Liver (tissue), 9 donors: ENCODE data around the gene TMEM232. TPM values are rescaled to one million over a fixed set of nuclear protein-coding genes. Genes with fewer than 3 reads are reported as not detected.

Experiments
- DNase-seq: peaks from one replicate; pipeline ENCODE4 v3.0.0-alpha.2; 2017; ENCODE audit warnings: low spot score
- H3K27ac ChIP-seq, 2 donors: one replicate each; pipeline ENCODE4 v1.7.0; 2013; ENCODE audit warnings: inconsistent platforms in 2 of 2, low read length in 2 of 2, control low read depth in 1 of 2, low read depth in 1 of 2, mild to moderate bottlenecking in 1 of 2
- H3K27me3 ChIP-seq, 4 donors: one replicate each; pipeline versions ENCODE4 v1.6.1 to v1.7.0; 2013; ENCODE audit warnings: low read length in 3 of 4, inconsistent platforms in 1 of 4, mild to moderate bottlenecking in 1 of 4, moderate library complexity in 1 of 4; ENCODE audit not compliant: control insufficient read depth in 4 of 4, insufficient read depth in 4 of 4
- H3K36me3 ChIP-seq, 4 donors: one replicate each; pipeline versions ENCODE4 v1.6.1 to v1.7.0; 2013; ENCODE audit warnings: low read length in 3 of 4, mild to moderate bottlenecking in 3 of 4, low read depth in 1 of 4, moderate library complexity in 1 of 4; ENCODE audit not compliant: control insufficient read depth in 4 of 4, insufficient read depth in 3 of 4
- H3K4me1 ChIP-seq, 4 donors: one replicate each; pipeline versions ENCODE4 v1.6.1 to v1.7.0; 2013; ENCODE audit warnings: low read length in 3 of 4, mild to moderate bottlenecking in 3 of 4, moderate library complexity in 1 of 4; ENCODE audit not compliant: control insufficient read depth in 4 of 4, insufficient read depth in 4 of 4
- H3K4me3 ChIP-seq, 3 donors: one replicate each; pipeline versions ENCODE4 v1.6.1 to v1.7.0; 2013; ENCODE audit warnings: low read length in 3 of 3, control low read depth in 1 of 3, low read depth in 1 of 3, mild to moderate bottlenecking in 1 of 3
- H3K9ac ChIP-seq, 2 donors: one replicate each; pipeline ENCODE4 v1.7.0; 2013; ENCODE audit warnings: low read length in 2 of 2, mild to moderate bottlenecking in 2 of 2, moderate library complexity in 2 of 2, control low read depth in 1 of 2, low read depth in 1 of 2
- H3K9me3 ChIP-seq, 4 donors: one replicate each; pipeline versions ENCODE4 v1.6.1 to v1.7.0; 2013; ENCODE audit warnings: low read length in 3 of 4; ENCODE audit not compliant: control insufficient read depth in 4 of 4
- EGR1 ChIP-seq, 2 donors: IDR thresholded peaks; 2 replicates each; pipeline ENCODE4 v1.6.1; 2016 to 2018; ENCODE audit warnings: antibody characterized with exemption in 2 of 2, low read depth in 2 of 2
- FOXA1 ChIP-seq: IDR thresholded peaks from 2 replicates; pipeline ENCODE4 v1.6.1; 2016; ENCODE audit warnings: antibody characterized with exemption
- GABPA ChIP-seq, 2 donors: IDR thresholded peaks in 1 of 2; conservative IDR thresholded peaks in 1 of 2; 2 replicates each; pipeline ENCODE4 v1.6.1; 2016; ENCODE audit warnings: antibody characterized with exemption in 2 of 2, mild to moderate bottlenecking in 1 of 2, moderate library complexity in 1 of 2
- HNF4A ChIP-seq, 2 donors: conservative IDR thresholded peaks; 2 replicates each; pipeline ENCODE4 v1.6.1; 2016; ENCODE audit warnings: antibody characterized with exemption in 2 of 2, mild to moderate bottlenecking in 2 of 2
- HNF4G ChIP-seq: IDR thresholded peaks from 2 replicates; pipeline ENCODE4 v1.6.1; 2016; ENCODE audit warnings: antibody characterized with exemption
- JUND ChIP-seq, 2 donors: IDR thresholded peaks; 2 replicates each; pipeline ENCODE4 v1.6.1; 2016; ENCODE audit warnings: antibody characterized with exemption in 2 of 2
- NR2F2 ChIP-seq: IDR thresholded peaks from 2 replicates; pipeline ENCODE4 v1.6.1; 2016; ENCODE audit warnings: antibody characterized with exemption
- RAD21 ChIP-seq, 2 donors: IDR thresholded peaks; 2 replicates each; pipeline ENCODE4 v1.6.1; 2016; ENCODE audit warnings: antibody characterized with exemption in 2 of 2, mild to moderate bottlenecking in 2 of 2
- RXRA ChIP-seq, 2 donors: IDR thresholded peaks; 2 replicates each; pipeline ENCODE4 v1.6.1; 2017 to 2018; ENCODE audit warnings: antibody characterized with exemption in 2 of 2, mild to moderate bottlenecking in 1 of 2
- SP1 ChIP-seq: IDR thresholded peaks from 2 replicates; pipeline ENCODE4 v1.6.1; 2018; ENCODE audit warnings: antibody characterized with exemption, mild to moderate bottlenecking
- TAF1 ChIP-seq: conservative IDR thresholded peaks from 2 replicates; pipeline ENCODE4 v1.6.1; 2016; ENCODE audit warnings: antibody characterized with exemption, mild to moderate bottlenecking
- YY1 ChIP-seq: IDR thresholded peaks from 2 replicates; pipeline ENCODE4 v1.6.1; 2016; ENCODE audit warnings: antibody characterized with exemption, mild to moderate bottlenecking
- WGBS: extraction: QIAGEN DNeasy Blood & Tissue Kit; methylation state at CpG from one replicate; pipeline ENCODE4 v1.1.7; 2013; 5-methylcytosine and 5-hydroxymethylcytosine counted together
- polyA plus RNA-seq, 2 donors: library from polyadenylated mRNA; stranded (reverse) in 1 of 2; unstranded in 1 of 2; fragments of 200-250 nt in 1 of 2; fragments of >200 nt in 1 of 2; fragmentation: Nextera tagmentation in 1 of 2; extraction: Ambion mirVana in 1 of 2; gene quantifications; one replicate each; pipeline versions ENCODE4 v1.2.1 to v1.2.3, GENCODE V29; 2013 to 2015
- total RNA-seq, 2 donors: library from RNA; depleted of rRNA; stranded (reverse); fragments of >200 nt; gene quantifications; one replicate each; pipeline ENCODE4 v1.2.3, GENCODE V29; 2014
- TF ChIP-seq, protein P1 (sequence below): IDR thresholded peaks from 2 replicates; pipeline ENCODE4 v1.6.1; 2016; ENCODE audit warnings: antibody characterized with exemption
- TF ChIP-seq, protein P2 (sequence below): IDR thresholded peaks from 2 replicates; pipeline ENCODE4 v1.6.1; 2016; ENCODE audit warnings: antibody characterized with exemption
- TF ChIP-seq, protein P3 (sequence below): IDR thresholded peaks from 2 replicates; pipeline ENCODE4 v1.6.1; 2016; ENCODE audit warnings: antibody characterized with exemption, mild to moderate bottlenecking
- donor health status: healthy.
- donor health status: healthy.
- donor health status: healthy.
- donor health status: healthy.
- donor health status: healthy.

The TMEM232 gene
- total and polyA plus RNA-seq, 4 donors: 0.39 to 2.5 (median 1.0) TPM

DNA sequence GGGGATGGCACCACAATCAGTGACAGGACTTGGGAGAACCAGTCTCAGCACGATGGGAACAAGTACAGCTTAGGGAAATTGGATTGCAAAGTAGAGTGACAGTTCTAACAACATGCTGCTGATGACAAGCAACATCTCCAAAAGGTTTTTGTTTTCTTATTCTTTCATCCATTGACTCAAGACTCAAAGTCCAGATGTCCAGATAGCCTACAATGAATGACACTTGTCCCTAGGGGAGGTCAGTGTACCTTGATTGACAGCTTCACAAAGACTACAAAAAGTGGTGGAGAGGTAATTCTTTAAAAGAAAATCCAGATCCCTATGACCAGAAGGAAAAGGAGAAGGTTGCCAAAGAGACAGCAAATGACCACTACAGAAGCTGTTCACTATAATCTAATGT lies 323.9 kb downstream of the TMEM232 start:
- no peak for DNase-seq

DNA sequence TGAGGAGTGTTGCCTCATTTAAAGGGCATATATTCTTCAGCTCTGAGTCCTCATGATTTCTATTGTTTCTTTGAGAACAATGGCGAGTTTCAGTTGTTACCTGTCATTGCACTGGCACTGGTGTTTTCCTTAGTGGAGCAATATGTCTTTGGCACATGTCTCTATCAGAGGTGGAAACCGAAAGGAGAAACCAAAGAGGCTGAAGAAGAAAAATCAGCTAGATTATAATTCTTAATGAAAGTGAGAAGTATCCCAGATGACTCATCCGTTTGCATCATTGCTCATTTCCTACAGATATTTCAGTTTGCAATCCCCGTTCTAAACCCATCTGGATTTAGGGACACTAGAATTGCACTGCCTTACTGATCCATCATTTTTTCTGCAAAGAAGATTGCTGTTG lies 324.6 kb downstream of the TMEM232 start:
- Histone ChIP-seq H3K9ac (no peak overlapping the region), H3K36me3 (no peaks in the 10 kb centered on the region), H3K9me3 (no peaks in the 10 kb centered on the region), H3K4me1 (no peaks in the 10 kb centered on the region), H3K4me3 (no peak overlapping the region), H3K27me3 (no peaks in the 10 kb centered on the region), H3K27ac (no peak overlapping the region)
- 73% methylated on average over 4 of the region's 4 CpGs for WGBS
- TF ChIP-seq GABPA (IDR thresholded peaks at IDR 0.05 in 1 of 2, conservative IDR thresholded peaks at IDR 0.05 in 1 of 2) (no peak), HNF4A (conservative IDR thresholded peaks at IDR 0.05) (no peak), TAF1 (no peak), NR2F2 (no peak), HNF4G (no peak)
- TF ChIP-seq, protein P1, sequence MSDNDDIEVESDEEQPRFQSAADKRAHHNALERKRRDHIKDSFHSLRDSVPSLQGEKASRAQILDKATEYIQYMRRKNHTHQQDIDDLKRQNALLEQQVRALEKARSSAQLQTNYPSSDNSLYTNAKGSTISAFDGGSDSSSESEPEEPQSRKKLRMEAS: no peak
- TF ChIP-seq, protein P2, sequence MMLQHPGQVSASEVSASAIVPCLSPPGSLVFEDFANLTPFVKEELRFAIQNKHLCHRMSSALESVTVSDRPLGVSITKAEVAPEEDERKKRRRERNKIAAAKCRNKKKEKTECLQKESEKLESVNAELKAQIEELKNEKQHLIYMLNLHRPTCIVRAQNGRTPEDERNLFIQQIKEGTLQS: no peak
- DNase-seq: no peak

More for the DNA sequence above, 323.9 kb downstream of the TMEM232 start:
- H3K9me3 ChIP-seq: no peaks in the 10 kb centered on the region
- H3K27ac ChIP-seq: no peak overlapping the region
- H3K27me3 ChIP-seq: no peaks in the 10 kb centered on the region
- H3K4me1 ChIP-seq: no peaks in the 10 kb centered on the region
- no peak overlapping the region for H3K9ac ChIP-seq
- H3K36me3 ChIP-seq: no peaks in the 10 kb centered on the region
- WGBS: 48% methylated on average over 1 of the region's 1 CpG
- H3K4me3 ChIP-seq: no peak overlapping the region
- TF ChIP-seq, protein P1: no peak
- TF ChIP-seq HNF4G (no peak), RXRA (IDR thresholded peaks at IDR 0.05) (no peak), HNF4A (conservative IDR thresholded peaks at IDR 0.05) (no peak), TAF1 (no peak), FOXA1 (no peak), SP1 (no peak), JUND (IDR thresholded peaks at IDR 0.05) (no peak), NR2F2 (no peak), EGR1 (IDR thresholded peaks at IDR 0.05; ENCODE audit: low read depth in 2 of 2) (no peak), YY1 (no peak), RAD21 (IDR thresholded peaks at IDR 0.05) (no peak)
- TF ChIP-seq, protein P3, sequence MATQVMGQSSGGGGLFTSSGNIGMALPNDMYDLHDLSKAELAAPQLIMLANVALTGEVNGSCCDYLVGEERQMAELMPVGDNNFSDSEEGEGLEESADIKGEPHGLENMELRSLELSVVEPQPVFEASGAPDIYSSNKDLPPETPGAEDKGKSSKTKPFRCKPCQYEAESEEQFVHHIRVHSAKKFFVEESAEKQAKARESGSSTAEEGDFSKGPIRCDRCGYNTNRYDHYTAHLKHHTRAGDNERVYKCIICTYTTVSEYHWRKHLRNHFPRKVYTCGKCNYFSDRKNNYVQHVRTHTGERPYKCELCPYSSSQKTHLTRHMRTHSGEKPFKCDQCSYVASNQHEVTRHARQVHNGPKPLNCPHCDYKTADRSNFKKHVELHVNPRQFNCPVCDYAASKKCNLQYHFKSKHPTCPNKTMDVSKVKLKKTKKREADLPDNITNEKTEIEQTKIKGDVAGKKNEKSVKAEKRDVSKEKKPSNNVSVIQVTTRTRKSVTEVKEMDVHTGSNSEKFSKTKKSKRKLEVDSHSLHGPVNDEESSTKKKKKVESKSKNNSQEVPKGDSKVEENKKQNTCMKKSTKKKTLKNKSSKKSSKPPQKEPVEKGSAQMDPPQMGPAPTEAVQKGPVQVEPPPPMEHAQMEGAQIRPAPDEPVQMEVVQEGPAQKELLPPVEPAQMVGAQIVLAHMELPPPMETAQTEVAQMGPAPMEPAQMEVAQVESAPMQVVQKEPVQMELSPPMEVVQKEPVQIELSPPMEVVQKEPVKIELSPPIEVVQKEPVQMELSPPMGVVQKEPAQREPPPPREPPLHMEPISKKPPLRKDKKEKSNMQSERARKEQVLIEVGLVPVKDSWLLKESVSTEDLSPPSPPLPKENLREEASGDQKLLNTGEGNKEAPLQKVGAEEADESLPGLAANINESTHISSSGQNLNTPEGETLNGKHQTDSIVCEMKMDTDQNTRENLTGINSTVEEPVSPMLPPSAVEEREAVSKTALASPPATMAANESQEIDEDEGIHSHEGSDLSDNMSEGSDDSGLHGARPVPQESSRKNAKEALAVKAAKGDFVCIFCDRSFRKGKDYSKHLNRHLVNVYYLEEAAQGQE: no peak
- TF ChIP-seq, protein P2: no peak
